Right lobe of liver (tissue), 6 donors: ENCODE data around the gene NCSTN. TPM values are rescaled to one million over a fixed set of nuclear protein-coding genes. Genes with fewer than 3 reads are reported as not detected.
A peak's percentile ranks its signal among the peaks of the same experiment; 100 is the strongest.

Experiments
- ATAC-seq, 4 donors: fragments of 200-7000 bp; cut with Tn5 transposase; one replicate each; pipeline ENCODE4 v1.9.1; 2020; ENCODE audit warnings: mild to moderate bottlenecking in 4 of 4, moderate library complexity in 4 of 4
- DNase-seq, 3 donors: peaks; one replicate each; pipeline ENCODE4 v3.0.0-alpha.2; 2020
- H3K27ac ChIP-seq, 3 donors: fragments of 200-600 bp; one replicate each; pipeline ENCODE4 v1.8.0; 2022
- H3K27me3 ChIP-seq, 2 donors: fragments of 200-600 bp; one replicate each; pipeline ENCODE4 v1.8.0; 2022
- H3K36me3 ChIP-seq, 4 donors: fragments of 200-600 bp; sonication (generic) in 1 of 4; one replicate each; pipeline versions ENCODE4 v1.5.1 to v1.8.0; 2017 to 2022; ENCODE audit warnings: control low read depth in 1 of 4
- H3K4me1 ChIP-seq, 4 donors: fragments of 200-600 bp; sonication (generic) in 1 of 4; one replicate each; pipeline versions ENCODE4 v1.5.1 to v1.8.0; 2017 to 2022; ENCODE audit warnings: control low read depth in 1 of 4
- H3K4me3 ChIP-seq, 3 donors: fragments of 200-600 bp; one replicate each; pipeline ENCODE4 v1.8.0; 2022
- H3K9me3 ChIP-seq, 4 donors: fragments of 200-600 bp; sonication (generic) in 1 of 4; one replicate each; pipeline versions ENCODE4 v1.5.1 to v1.8.0; 2017 to 2022; ENCODE audit warnings: control low read depth in 1 of 4
- CTCF ChIP-seq, 4 donors: fragments of 200-600 bp in 3 of 4; fragments of 450-650 bp in 1 of 4; IDR thresholded peaks; one replicate each; pipeline versions ENCODE4 v1.5.1 to v1.8.0; 2016 to 2022; ENCODE audit warnings: antibody characterized with exemption in 4 of 4, mild to moderate bottlenecking in 2 of 4
- POLR2A ChIP-seq: fragments of 450-650 bp; IDR thresholded peaks from one replicate; pipeline ENCODE4 v1.6.1; 2017; ENCODE audit warnings: antibody characterized with exemption, mild to moderate bottlenecking
- WGBS: methylation state at CpG from one replicate; pipeline ENCODE4 v1.1.6; 2018; ENCODE audit warnings: low coverage, low lambda C conversion rate; ENCODE audit not compliant: insufficient coverage; ENCODE audit errors: missing lambda C conversion rate; 5-methylcytosine and 5-hydroxymethylcytosine counted together
- intact Hi-C, 2 donors: fragments of 100-400 bp; cut with DNase I; formaldehyde crosslinking; loops; one replicate each; pipeline versions ENCODE4 v1.11.2 to v1.14.1; 2022
- total RNA-seq, 6 experiments: library from RNA; depleted of rRNA in 2 of 6; stranded (reverse); fragments of >200 nt in 2 of 6; fragmentation: NEBNext Ultra II Directional in 3 of 6; extraction: Animal tissue kit (Norgen Biotek cat#: 25700) in 3 of 6; gene quantifications; one replicate each; pipeline versions ENCODE4 v1.1.0 to v1.2.4, GENCODE V29; 2016 to 2023
- donor health status: DM: no; HTN: yes; CAD: no.
- donor health status: DM: no; HTN: no; CAD: no.
- donor health status: DM: no; HTN: no; CAD: no.
- donor health status: DM: no; HTN: yes; CAD: no.
- donor health status: DM: no; HTN: yes; CAD: no.

Gene NCSTN
- total RNA-seq, 6 experiments from 2014 or later: 31.1 to 45.7 (median 39.0) TPM

- H3K27me3 ChIP-seq: no peaks in the 10 kb centered on the region
- TF ChIP-seq CTCF (IDR thresholded peaks at IDR 0.05) (no peak), POLR2A (no peak)
- H3K4me3 ChIP-seq: no peak overlapping the region
- intact Hi-C loops: loop anchor here in 1 of 2 donors (10.0 kb wide), 1 partner anchor 171 kb away; the partner anchor contains the start of gene CASQ1
- H3K9me3 ChIP-seq: no peaks in the 10 kb centered on the region
- ATAC-seq: no peak
- peak in 1 of 3 donors; percentile 9 for DNase-seq
- WGBS: no CpG with 5 or more reads among the region's 1 CpG
- no peak overlapping the region for H3K27ac ChIP-seq
- H3K36me3 ChIP-seq: peaks cover 0 to 2% (median 0%) of the 10 kb centered on the region in 4 donors
- no peaks in the 10 kb centered on the region for H3K4me1 ChIP-seq
Observed at GRCh38 chr1:160365325-160365724, 22.1 kb downstream of the NCSTN start.

GRCh38 chr1:160366731-160367515 is 23.7 kb downstream of the NCSTN start, which contains the start of gene NHLH1:
Gene NHLH1 (plus strand): TSS chr1:160367071. CDS start chr1:160370732, 3,661 bp downstream.
- no peaks in the 10 kb centered on the region for H3K4me1 ChIP-seq
- H3K9me3 ChIP-seq: no peaks in the 10 kb centered on the region
- TF ChIP-seq POLR2A (no peak), CTCF (IDR thresholded peaks at IDR 0.05) (no peak)
- H3K27me3 ChIP-seq: no peaks in the 10 kb centered on the region
- ATAC-seq: no peak
- intact Hi-C loops: loop anchor here in 1 of 2 donors (10.0 kb wide), 1 partner anchor 172 kb away; the partner anchor contains the start of gene CASQ1
- H3K4me3 ChIP-seq: no peak within 1 kb of the TSS
- no peaks in the 10 kb centered on the region for H3K36me3 ChIP-seq
- peak in 1 of 3 donors; percentile 31 for DNase-seq
- no peak within 1 kb of the TSS for H3K27ac ChIP-seq
- WGBS: 45% methylated on average over 7 of the region's 15 CpGs

DNA sequence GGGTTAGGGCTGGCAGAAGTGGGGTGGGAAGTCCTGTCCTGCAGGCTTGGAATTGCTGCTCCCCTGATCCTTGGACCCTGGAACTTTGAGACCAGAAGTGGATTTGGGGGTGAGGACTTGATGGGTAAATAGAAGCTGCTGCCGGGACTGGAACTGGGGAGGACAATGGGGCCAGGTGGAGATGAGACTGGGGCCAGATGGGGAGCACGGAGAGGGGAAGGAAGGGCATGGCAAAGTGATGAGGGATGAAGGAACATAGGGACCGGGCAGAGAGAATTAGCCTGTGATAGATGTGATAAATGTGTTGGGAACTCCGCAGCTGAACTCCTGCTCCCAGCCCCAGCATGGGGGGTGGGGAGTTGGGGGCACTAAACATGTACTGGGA is 24.3 kb downstream of the NCSTN start:
- peak in 1 of 3 donors; percentile 17 for DNase-seq
- H3K36me3 ChIP-seq: no peaks in the 10 kb centered on the region
- no peak for TF ChIP-seq POLR2A
- intact Hi-C loops: loop anchor here in 1 of 2 donors (10.0 kb wide), 1 partner anchor 173 kb away; the partner anchor contains the start of gene CASQ1
- no peaks in the 10 kb centered on the region for H3K9me3 ChIP-seq
- H3K27me3 ChIP-seq: no peaks in the 10 kb centered on the region
- WGBS: 39% methylated on average over 2 of the region's 4 CpGs
- H3K4me3 ChIP-seq: no peak overlapping the region
- H3K27ac ChIP-seq: no peak overlapping the region
- ATAC-seq: no peak
- no peaks in the 10 kb centered on the region for H3K4me1 ChIP-seq

DNA sequence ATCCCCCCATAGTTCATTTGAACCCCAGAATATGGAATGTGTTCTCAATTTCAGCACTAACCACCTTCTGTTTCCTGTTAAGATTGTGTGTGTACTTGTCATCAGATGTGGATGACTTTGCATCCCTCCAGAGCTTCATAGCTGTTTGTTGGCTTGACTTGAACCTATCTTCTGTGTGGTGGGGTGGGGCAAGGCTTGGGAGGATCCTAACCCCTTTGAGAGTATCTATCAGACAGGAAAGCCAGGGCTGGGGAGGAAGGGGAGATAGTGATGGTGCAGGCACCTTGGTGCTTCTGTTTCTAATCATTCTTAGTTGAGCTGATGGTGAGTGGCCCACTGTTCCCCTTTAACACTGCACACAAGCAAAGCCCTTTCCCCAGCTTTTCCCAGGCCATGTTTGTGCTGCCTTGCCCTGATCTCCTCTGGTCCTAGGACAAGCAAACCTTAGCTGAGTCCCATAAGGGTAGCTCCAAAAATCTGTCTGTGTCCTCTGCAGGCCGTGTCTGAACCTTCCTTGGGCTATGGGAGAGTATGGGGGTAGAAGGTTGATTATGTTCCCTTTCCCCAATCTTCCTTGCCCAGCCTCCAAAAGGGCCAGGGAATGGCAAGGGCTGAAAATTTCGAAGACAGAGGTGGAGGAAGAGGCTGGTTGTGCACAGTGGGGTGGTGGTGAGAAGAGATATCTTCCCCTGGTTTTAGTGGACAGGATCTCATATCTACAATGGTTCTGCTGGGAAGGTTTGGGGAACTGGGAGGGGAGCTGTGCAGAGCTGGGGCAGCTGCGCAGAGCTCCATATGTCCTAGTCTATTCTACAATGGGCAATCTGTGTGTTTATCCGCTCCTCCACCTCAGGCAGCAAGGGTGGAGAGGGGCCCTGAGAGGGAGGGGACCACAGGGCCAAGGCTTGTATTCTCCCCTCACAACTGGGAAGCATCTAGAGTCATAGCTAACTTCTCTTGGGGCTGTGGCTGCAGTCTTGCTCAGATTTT is 25.0 kb downstream of the NCSTN start:
- H3K4me3 ChIP-seq: no peak overlapping the region
- no peak overlapping the region for H3K27ac ChIP-seq
- H3K9me3 ChIP-seq: no peaks in the 10 kb centered on the region
- H3K36me3 ChIP-seq: no peaks in the 10 kb centered on the region
- no peak for ATAC-seq
- TF ChIP-seq POLR2A (no peak), CTCF (IDR thresholded peaks at IDR 0.05) (no peak)
- H3K27me3 ChIP-seq: no peaks in the 10 kb centered on the region
- H3K4me1 ChIP-seq: no peaks in the 10 kb centered on the region
- intact Hi-C loops: loop anchor here in 1 of 2 donors (10.0 kb wide), 1 partner anchor 173 kb away; the partner anchor contains the start of gene CASQ1
- DNase-seq: peak in 1 of 3 donors; percentile 19
- WGBS: 69% methylated on average over 3 of the region's 4 CpGs
